Measurements from ENCODE around the gene RABIF.

The RABIF gene

GRCh38 chr1:202871367-202871766, 17.6 kb downstream of the RABIF start:
- DNase-seq, result no peak

- DNase-seq, result no peak
These were observed 26.0 kb downstream of the RABIF start for GRCh38 chr1:202862679-202863560.

- peak; percentile 24 for DNase-seq
These were observed 27.4 kb downstream of the RABIF start for GRCh38 chr1:202861420-202862132.

- peak; percentile 8 for DNase-seq
These were observed 28.1 kb downstream of the RABIF start for GRCh38 chr1:202860744-202861419.

- no peak for DNase-seq
These were observed 30.0 kb downstream of the RABIF start for GRCh38 chr1:202858789-202859414.

GRCh38 chr1:202858331-202858730, 30.6 kb downstream of the RABIF start:
- no peak for DNase-seq

GRCh38 chr1:202857136-202857610, 31.8 kb downstream of the RABIF start:
- DNase-seq, result no peak

GRCh38 chr1:202856014-202856413, 32.9 kb downstream of the RABIF start:
- no peak for DNase-seq

GRCh38 chr1:202854787-202855186, 34.2 kb downstream of the RABIF start:
- DNase-seq, result no peak

GRCh38 chr1:202852163-202852904, 36.6 kb downstream of the RABIF start:
- no peak for DNase-seq

GRCh38 chr1:202850593-202851362, 38.2 kb downstream of the RABIF start:
- DNase-seq, result no peak

- DNase-seq, result no peak
These were observed 40.8 kb downstream of the RABIF start for GRCh38 chr1:202848191-202848542.

- DNase-seq, result no peak
These were observed 44.0 kb downstream of the RABIF start for GRCh38 chr1:202844935-202845334.

- no peak for DNase-seq
These were observed 44.7 kb downstream of the RABIF start for GRCh38 chr1:202844259-202844658.

- DNase-seq, result no peak
These were observed 45.9 kb downstream of the RABIF start for GRCh38 chr1:202843081-202843480.

GRCh38 chr1:202837746-202838262, 51.1 kb downstream of the RABIF start:
- DNase-seq, result no peak

- no peak for DNase-seq
These were observed 52.1 kb downstream of the RABIF start for GRCh38 chr1:202836623-202837403.

GRCh38 chr1:202835548-202836072, 53.3 kb downstream of the RABIF start:
- no peak for DNase-seq

GRCh38 chr1:202834771-202835547, 54.0 kb downstream of the RABIF start:
- no peak for DNase-seq
